Measurements from ENCODE around the gene RNF213.

DNA sequence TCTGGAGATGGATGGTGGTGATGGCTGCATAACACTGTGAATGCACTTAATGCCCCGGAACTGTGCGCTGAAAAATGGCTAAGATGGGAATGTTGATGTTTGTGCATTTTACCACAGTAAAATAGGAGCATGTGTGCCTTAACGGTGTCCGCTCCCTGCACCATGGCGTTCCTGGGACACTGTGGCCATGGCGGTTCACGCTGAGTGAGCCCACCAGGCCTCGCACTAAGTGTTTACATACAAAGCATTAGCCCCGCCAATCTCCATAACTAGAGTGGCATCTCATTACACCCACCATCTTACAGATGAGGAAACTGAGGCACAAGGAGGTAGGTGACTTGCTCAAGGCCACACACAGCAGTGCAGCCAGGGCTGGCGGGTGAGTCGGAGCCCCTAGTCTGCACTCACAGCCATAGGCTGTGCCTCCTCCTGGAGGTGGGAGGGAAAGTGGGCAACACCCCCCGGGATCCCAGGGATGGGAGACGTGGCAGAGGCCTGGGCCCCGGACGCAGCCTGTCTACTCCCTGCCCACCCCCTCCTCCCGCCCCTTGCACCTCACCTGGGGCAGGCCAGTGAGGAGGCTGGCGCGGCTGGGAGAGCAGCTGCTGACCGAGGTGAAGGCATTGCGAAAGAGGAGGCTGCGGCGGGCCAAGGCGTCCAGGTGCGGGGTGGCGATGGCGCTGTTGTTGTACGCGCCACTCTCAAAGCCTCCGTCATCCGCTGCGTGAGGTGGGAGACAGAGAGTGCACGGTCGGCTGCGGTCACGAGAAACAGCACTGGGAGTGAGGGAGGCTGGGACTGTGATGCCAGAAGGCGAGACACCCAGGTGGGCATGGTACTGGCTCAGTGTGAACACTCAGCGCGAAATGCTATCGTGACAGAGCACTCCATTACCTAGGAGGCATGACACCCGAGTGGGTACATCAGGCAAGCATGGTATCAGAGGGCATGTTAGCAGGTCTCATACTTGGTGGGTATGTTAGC lies 43.9 kb upstream of the RNF213 start:
- TF ChIP-seq, protein P1, sequence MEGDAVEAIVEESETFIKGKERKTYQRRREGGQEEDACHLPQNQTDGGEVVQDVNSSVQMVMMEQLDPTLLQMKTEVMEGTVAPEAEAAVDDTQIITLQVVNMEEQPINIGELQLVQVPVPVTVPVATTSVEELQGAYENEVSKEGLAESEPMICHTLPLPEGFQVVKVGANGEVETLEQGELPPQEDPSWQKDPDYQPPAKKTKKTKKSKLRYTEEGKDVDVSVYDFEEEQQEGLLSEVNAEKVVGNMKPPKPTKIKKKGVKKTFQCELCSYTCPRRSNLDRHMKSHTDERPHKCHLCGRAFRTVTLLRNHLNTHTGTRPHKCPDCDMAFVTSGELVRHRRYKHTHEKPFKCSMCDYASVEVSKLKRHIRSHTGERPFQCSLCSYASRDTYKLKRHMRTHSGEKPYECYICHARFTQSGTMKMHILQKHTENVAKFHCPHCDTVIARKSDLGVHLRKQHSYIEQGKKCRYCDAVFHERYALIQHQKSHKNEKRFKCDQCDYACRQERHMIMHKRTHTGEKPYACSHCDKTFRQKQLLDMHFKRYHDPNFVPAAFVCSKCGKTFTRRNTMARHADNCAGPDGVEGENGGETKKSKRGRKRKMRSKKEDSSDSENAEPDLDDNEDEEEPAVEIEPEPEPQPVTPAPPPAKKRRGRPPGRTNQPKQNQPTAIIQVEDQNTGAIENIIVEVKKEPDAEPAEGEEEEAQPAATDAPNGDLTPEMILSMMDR (IDR thresholded peaks at IDR 0.05; ENCODE audit: low read length): no peak
- TF ChIP-seq EZH2 (IDR thresholded peaks at IDR 0.05; ENCODE audit: borderline replicate concordance, low read length): no peak
